Measurements from ENCODE around the gene CCL21. TPM values are rescaled to one million over a fixed set of nuclear protein-coding genes. Genes with fewer than 3 reads are reported as not detected.

The CCL21 gene
- total and polyA plus RNA-seq, 2 of the 4 experiments (the other 2 are of a cell fraction): not detected

- H4K91ac ChIP-seq (ENCODE audit: insufficient read depth, low read depth, low read length): no peak overlapping the region
- H3K27ac ChIP-seq (ENCODE audit: insufficient read depth, low read length): no peak overlapping the region
- H2BK20ac ChIP-seq (ENCODE audit: low read depth, low read length): no peak overlapping the region
- H3K9ac ChIP-seq (ENCODE audit: low read depth, low read length): no peak overlapping the region
- no peak overlapping the region for H4K5ac ChIP-seq (ENCODE audit: low read depth, low read length)
- no peak overlapping the region for H3K14ac ChIP-seq (replicated peaks; ENCODE audit: low read depth, low read length)
- no peak overlapping the region for H2BK15ac ChIP-seq (ENCODE audit: low read depth, low read length)
- H3K4me3 ChIP-seq (ENCODE audit: insufficient read depth, low read depth, low read length): no peak overlapping the region
- H2AK5ac ChIP-seq (ENCODE audit: low read depth, low read length): no peak overlapping the region
- in situ Hi-C loops (cut with MboI; ENCODE audit: low sequenced_read_pairs) (no loop called here), dilution Hi-C loops (cut with HindIII; ENCODE audit: low sequenced_read_pairs, unreplicated experiment) (no loop called here), intact Hi-C loops (cut with micrococcal nuclease) (no loop called here)
- no peak overlapping the region for H4K8ac ChIP-seq (ENCODE audit: low read depth in 2 of 2, low read length in 2 of 2)
- H4K20me1 ChIP-seq (ENCODE audit: insufficient read depth, low read length): no peaks in the 10 kb centered on the region; the same call in 1 of the 2 replicates
- H2BK5ac ChIP-seq (ENCODE audit: low read depth, low read length, poor library complexity, severe bottlenecking): no peak overlapping the region
- H3K27me3 ChIP-seq (ENCODE audit: control insufficient read depth, insufficient read depth, low read length): no peaks in the 10 kb centered on the region
- H2AFZ ChIP-seq (replicated peaks; ENCODE audit: low read length, poor library complexity): no peak overlapping the region
- WGBS, 2 experiments (ENCODE audit: extremely low coverage in 2 of 2, insufficient read length in 1 of 2): no CpG with 5 or more reads among the region's 5 CpGs
- H3K4ac ChIP-seq (ENCODE audit: low read depth, low read length): no peak overlapping the region
- ChIA-PET POLR2A (ENCODE audit: unreplicated experiment) (no interaction called here), CTCF (interaction anchor here (1.0 kb wide), 1 partner anchor 14 kb away, joined by 3 read pairs; no protein-coding TSS in a partner anchor)
- DNase-seq: no peak
- no peak overlapping the region for H3K4me2 ChIP-seq (ENCODE audit: low read depth, low read length)
- H2BK120ac ChIP-seq (ENCODE audit: low read depth, low read length): no peak overlapping the region
- no peak overlapping the region for H2AK9ac ChIP-seq (replicated peaks; ENCODE audit: low read depth, low read length, poor library complexity)
- H3K9me1 ChIP-seq (ENCODE audit: insufficient read depth, low read length): 0 out of 2 replicates have a peak, but pooled peaks cover 7% of the 10 kb centered on the region
- H3K18ac ChIP-seq (ENCODE audit: low read depth, low read length): no peak overlapping the region
- H3K4me1 ChIP-seq (ENCODE audit: control insufficient read depth, insufficient read depth, low read length): no peaks in the 10 kb centered on the region; the same call in 1 of the 2 replicates
- H3K36me3 ChIP-seq (ENCODE audit: control insufficient read depth, insufficient read depth, low read length): no peaks in the 10 kb centered on the region
- H3K79me1 ChIP-seq (ENCODE audit: low read depth in 1 of 2, low read length in 2 of 2): no peaks in the 10 kb centered on the region
- no peak overlapping the region for H3K23ac ChIP-seq (ENCODE audit: low read depth, low read length)
- H3K56ac ChIP-seq (ENCODE audit: extremely low read depth, insufficient read depth, low read length): no peak overlapping the region
- no peaks in the 10 kb centered on the region for H3K9me3 ChIP-seq (ENCODE audit: control insufficient read depth, insufficient read depth, low read length)
- no TSS peak for BruUV-seq (replicated peaks)
- ATAC-seq (ENCODE audit: low read depth): no peak
- TF ChIP-seq RCOR1 (IDR thresholded peaks at IDR 0.05; ENCODE audit: insufficient replicate concordance, low read length) (no peak), RFX5 (IDR thresholded peaks at IDR 0.05; ENCODE audit: low read depth, low read length) (no peak), MAZ (IDR thresholded peaks at IDR 0.05; ENCODE audit: borderline replicate concordance, low read depth, low read length) (no peak), NFE2L2 (IDR thresholded peaks at IDR 0.05; ENCODE audit: low read depth, low read length) (no peak), FOS (IDR thresholded peaks at IDR 0.05; ENCODE audit: low read depth, low read length) (no peak), RAD21 (IDR thresholded peaks at IDR 0.05; ENCODE audit: low read length) (no peak), USF2 (IDR thresholded peaks at IDR 0.05; ENCODE audit: low read depth, low read length) (no peak), SMC3 (IDR thresholded peaks at IDR 0.05; ENCODE audit: low read depth, low read length) (no peak), CHD1 (IDR thresholded peaks at IDR 0.05; ENCODE audit: low read depth, low read length) (no peak), CEBPB (IDR thresholded peaks at IDR 0.05; ENCODE audit: low read depth, low read length) (no peak), MXI1 (IDR thresholded peaks at IDR 0.05; ENCODE audit: borderline replicate concordance, low read depth, low read length) (no peak), MAFK (IDR thresholded peaks at IDR 0.05; ENCODE audit: low read depth, low read length) (no peak), BHLHE40 (IDR thresholded peaks at IDR 0.05; ENCODE audit: low read depth, low read length) (no peak), POLR2A (IDR thresholded peaks at IDR 0.05; ENCODE audit: low read depth, low read length) (no peak)
- TF ChIP-seq, protein P1, sequence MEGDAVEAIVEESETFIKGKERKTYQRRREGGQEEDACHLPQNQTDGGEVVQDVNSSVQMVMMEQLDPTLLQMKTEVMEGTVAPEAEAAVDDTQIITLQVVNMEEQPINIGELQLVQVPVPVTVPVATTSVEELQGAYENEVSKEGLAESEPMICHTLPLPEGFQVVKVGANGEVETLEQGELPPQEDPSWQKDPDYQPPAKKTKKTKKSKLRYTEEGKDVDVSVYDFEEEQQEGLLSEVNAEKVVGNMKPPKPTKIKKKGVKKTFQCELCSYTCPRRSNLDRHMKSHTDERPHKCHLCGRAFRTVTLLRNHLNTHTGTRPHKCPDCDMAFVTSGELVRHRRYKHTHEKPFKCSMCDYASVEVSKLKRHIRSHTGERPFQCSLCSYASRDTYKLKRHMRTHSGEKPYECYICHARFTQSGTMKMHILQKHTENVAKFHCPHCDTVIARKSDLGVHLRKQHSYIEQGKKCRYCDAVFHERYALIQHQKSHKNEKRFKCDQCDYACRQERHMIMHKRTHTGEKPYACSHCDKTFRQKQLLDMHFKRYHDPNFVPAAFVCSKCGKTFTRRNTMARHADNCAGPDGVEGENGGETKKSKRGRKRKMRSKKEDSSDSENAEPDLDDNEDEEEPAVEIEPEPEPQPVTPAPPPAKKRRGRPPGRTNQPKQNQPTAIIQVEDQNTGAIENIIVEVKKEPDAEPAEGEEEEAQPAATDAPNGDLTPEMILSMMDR (conservative IDR thresholded peaks at IDR 0.05; ENCODE audit: low read depth, low read length): no peak
Measured at GRCh38 chr9:34688329-34689115, 21.4 kb downstream of the CCL21 start.

All from IMR-90 (cell line).